Stimulated activated CD4-positive, alpha-beta T cell treated with anti-CD3 and anti-CD28 coated beads, TNF-alpha, amount 100 ng/mL, for 1 hour (primary cell): ENCODE measurements around the gene IL19.

Experiments used
- DNase-seq, 3 donors: peaks; one replicate each; pipeline ENCODE4 v3.0.0-alpha.2; 2020; ENCODE audit warnings: low read depth in 3 of 3, low spot score in 1 of 3

Gene IL19

GRCh38 chr1:206885341-206886060 lies 114.9 kb downstream of the IL19 start:
- no peak for DNase-seq

- DNase-seq = no peak
Measured at GRCh38 chr1:206886831-206887230, 116.3 kb downstream of the IL19 start.

GRCh38 chr1:206887701-206888100 lies 117.1 kb downstream of the IL19 start:
- no peak for DNase-seq

GRCh38 chr1:206890125-206891060 lies 119.8 kb downstream of the IL19 start:
- DNase-seq = no peak

GRCh38 chr1:206891412-206891811 lies 120.8 kb downstream of the IL19 start:
- no peak for DNase-seq
